Upper lobe of left lung (tissue), 4 donors: Measurements from ENCODE around the gene ZNF57.

Experiments
- POLR2A ChIP-seq, 4 donors: fragments of 450-650 bp; IDR thresholded peaks; one replicate each; pipeline ENCODE4 v1.5.1; 2016 to 2017; ENCODE audit warnings: antibody characterized with exemption in 4 of 4, mild to moderate bottlenecking in 2 of 4
- POLR2AphosphoS5 ChIP-seq, 2 donors: sonication (generic); formaldehyde crosslinking; IDR thresholded peaks; one replicate each; pipeline ENCODE4 v1.5.1; 2017; ENCODE audit warnings: antibody characterized with exemption in 2 of 2
- TF ChIP-seq, protein P1 (sequence below), 6 experiments: fragments of 450-650 bp in 4 of 6; fragments of 200-600 bp in 2 of 6; sonication (generic) in 2 of 6; IDR thresholded peaks; one replicate each; pipeline ENCODE4 v1.5.1; 2016 to 2019; ENCODE audit warnings: antibody characterized with exemption in 6 of 6

- TF ChIP-seq, protein P1, sequence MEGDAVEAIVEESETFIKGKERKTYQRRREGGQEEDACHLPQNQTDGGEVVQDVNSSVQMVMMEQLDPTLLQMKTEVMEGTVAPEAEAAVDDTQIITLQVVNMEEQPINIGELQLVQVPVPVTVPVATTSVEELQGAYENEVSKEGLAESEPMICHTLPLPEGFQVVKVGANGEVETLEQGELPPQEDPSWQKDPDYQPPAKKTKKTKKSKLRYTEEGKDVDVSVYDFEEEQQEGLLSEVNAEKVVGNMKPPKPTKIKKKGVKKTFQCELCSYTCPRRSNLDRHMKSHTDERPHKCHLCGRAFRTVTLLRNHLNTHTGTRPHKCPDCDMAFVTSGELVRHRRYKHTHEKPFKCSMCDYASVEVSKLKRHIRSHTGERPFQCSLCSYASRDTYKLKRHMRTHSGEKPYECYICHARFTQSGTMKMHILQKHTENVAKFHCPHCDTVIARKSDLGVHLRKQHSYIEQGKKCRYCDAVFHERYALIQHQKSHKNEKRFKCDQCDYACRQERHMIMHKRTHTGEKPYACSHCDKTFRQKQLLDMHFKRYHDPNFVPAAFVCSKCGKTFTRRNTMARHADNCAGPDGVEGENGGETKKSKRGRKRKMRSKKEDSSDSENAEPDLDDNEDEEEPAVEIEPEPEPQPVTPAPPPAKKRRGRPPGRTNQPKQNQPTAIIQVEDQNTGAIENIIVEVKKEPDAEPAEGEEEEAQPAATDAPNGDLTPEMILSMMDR (IDR thresholded peaks at IDR 0.05) = no peak
- TF ChIP-seq POLR2A (IDR thresholded peaks at IDR 0.05) (no peak), POLR2AphosphoS5 (IDR thresholded peaks at IDR 0.05) (no peak)
These were observed 33.4 kb upstream of the ZNF57 start, which contains the start of gene ZNF556 for GRCh38 chr19:2867025-2867991.
